LHCN-M2 (cell line): Measurements from ENCODE around the gene KRT8. TPM values are rescaled to one million over a fixed set of nuclear protein-coding genes. Genes with fewer than 3 reads are reported as not detected.
A peak's percentile ranks its signal among the peaks of the same experiment; 100 is the strongest.

Experiments
- DNase-seq: peaks from one replicate; pipeline ENCODE4 v3.0.0-alpha.2; 2012; ENCODE audit warnings: low read depth
- total RNA-seq: library from RNA; depleted of rRNA; stranded (reverse); fragments of >200 nt; gene quantifications from 2 replicates; pipeline ENCODE4 v1.2.3, GENCODE V29; 2014; rRNA removed

The KRT8 gene
- total RNA-seq, 1 experiment from 2014 or later, result not detected

DNA sequence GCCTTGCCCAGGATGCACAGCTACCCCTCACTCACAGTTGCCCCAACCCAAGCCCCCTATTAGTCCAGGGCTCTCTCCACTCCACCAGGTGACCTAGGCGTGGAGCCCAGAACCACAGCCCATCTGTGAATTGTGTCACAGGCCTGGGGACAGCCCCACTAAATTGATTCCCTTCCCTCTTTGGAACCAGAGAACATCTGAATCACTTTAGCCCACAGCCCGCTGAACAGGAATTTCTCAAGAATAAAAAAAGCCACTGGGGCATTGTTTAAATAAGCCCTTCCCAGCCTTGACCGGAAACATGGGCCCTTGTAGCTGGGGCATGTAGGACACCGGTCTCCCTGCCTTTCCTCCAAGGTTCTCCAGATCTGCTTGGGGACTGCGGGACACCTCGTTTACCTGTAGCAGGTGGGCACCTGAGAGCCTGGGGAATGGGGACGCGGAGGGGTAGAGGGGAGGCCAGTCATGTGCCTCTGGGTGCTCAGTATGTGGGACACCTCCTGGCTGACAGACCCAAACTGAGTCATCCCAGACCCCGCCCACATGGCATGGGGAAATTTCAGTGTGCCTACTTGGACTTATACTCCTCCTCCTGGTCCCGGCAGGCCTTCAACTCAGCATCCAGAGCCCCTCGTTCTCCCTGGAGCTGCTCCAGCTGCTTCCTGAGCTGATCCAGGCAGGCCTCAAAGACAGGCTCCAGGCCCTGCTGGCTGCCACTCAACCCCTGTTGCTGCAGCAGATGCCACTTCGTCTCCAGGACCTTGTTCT lies 57.4 kb downstream of the KRT8 start:
- DNase-seq, result peak; percentile 10

Other genes starting within 250 kb of the KRT8 start
- gene KRT1, start 224.7 kb downstream of the KRT8 start, total RNA-seq, result not detected in 2 replicates
- not detected in 2 replicates for gene KRT77, start 201.6 kb downstream of the KRT8 start, total RNA-seq
- not detected in 2 replicates for gene KRT76, start 127.7 kb downstream of the KRT8 start, total RNA-seq
- gene KRT3, start 109.0 kb downstream of the KRT8 start, total RNA-seq, result not detected in 2 replicates
- gene KRT4, start 91.0 kb downstream of the KRT8 start, total RNA-seq, result not detected in 2 replicates
- not detected in 2 replicates for gene KRT79, start 70.8 kb downstream of the KRT8 start, total RNA-seq
- gene KRT78, start 56.1 kb downstream of the KRT8 start, total RNA-seq, result not detected in 2 replicates
- 0.52 and 0.77 TPM in 2 replicates for gene KRT18, start 44.0 kb upstream of the KRT8 start, total RNA-seq
- gene EIF4B, start 101.4 kb upstream of the KRT8 start, total RNA-seq, result 468 and 479 TPM in 2 replicates
- gene TNS2, start 145.0 kb upstream of the KRT8 start, total RNA-seq, result 79.6 and 95.7 TPM in 2 replicates
- 20.0 and 21.9 TPM in 2 replicates for gene SPRYD3, start 174.3 kb upstream of the KRT8 start, total RNA-seq
- gene IGFBP6, start 192.6 kb upstream of the KRT8 start, total RNA-seq, result 178 and 231 TPM in 2 replicates
- not detected in 2 replicates for gene SOAT2, start 198.4 kb upstream of the KRT8 start, total RNA-seq